Spleen (tissue), 7 donors: ENCODE results near the gene FAM219B.
A peak's percentile ranks its signal among the peaks of the same experiment; 100 is the strongest.

Source experiments
- POLR2A ChIP-seq, 3 donors: fragments of 450-650 bp; IDR thresholded peaks; one replicate each; pipeline ENCODE4 v1.5.1; 2017; ENCODE audit warnings: antibody characterized with exemption in 3 of 3, mild to moderate bottlenecking in 1 of 3
- POLR2AphosphoS5 ChIP-seq, 3 donors: sonication (generic); formaldehyde crosslinking; IDR thresholded peaks; one replicate each; pipeline ENCODE4 v1.5.1; 2017; ENCODE audit warnings: antibody characterized with exemption in 3 of 3
- TF ChIP-seq, protein P1 (sequence below), 11 experiments: fragments of 200-600 bp in 7 of 11; fragments of 450-650 bp in 4 of 11; sonication (generic) in 4 of 11; IDR thresholded peaks in 8 of 11; conservative IDR thresholded peaks in 3 of 11; 1 replicate in 7 of 11; 2 replicates in 4 of 11; pipeline versions ENCODE4 v1.4.0 to v1.8.0; 2016 to 2021; ENCODE audit warnings: antibody characterized with exemption in 11 of 11, inconsistent platforms in 4 of 11, mild to moderate bottlenecking in 1 of 11
- donor health status: DM: no; HTN: no; CAD: no; lungs with moderate emphysema.
- donor health status: DM: no; HTN: no; CAD: no.
- donor health status: DM: no; HTN: no; CAD: no.

DNA sequence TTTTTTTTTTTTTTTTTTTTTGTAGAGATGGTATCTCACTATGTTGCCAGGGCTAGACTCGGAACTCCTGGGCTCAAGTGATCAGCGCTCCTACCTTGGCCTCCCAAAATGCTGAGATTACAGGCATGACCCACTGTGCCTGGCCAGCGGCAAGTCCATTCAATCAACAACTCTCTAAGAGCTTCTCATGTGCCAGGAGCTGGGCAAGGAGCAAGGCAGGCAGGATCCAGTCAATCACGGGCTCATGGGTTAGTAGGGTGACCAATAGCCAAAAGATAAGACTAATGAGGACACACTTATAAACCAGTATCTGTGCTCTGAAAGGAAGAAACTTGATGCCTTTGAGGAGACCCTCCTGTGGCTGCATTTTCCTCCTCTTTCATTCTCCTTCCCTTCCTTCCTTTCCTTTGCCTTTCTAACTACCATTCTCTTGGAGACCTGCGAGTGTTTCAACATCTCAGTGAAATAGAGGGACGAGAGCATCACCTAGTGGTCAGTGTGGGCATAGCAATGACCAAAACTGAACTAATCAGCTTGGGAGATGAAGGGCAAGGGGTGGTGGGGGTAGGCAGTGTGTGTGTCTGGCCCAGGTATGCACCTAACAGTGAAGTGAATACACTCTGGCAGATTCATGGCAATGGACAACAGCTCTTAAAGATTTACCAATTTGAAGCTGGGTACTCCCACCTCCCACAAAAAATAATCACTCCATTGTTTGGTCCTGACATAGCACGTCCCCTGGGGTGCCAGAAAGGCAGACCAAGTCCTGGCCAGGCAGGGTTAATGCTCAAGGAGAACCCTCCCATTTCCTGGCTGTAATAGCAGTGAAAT, 43.6 kb upstream of the FAM219B start:
- TF ChIP-seq, protein P1, sequence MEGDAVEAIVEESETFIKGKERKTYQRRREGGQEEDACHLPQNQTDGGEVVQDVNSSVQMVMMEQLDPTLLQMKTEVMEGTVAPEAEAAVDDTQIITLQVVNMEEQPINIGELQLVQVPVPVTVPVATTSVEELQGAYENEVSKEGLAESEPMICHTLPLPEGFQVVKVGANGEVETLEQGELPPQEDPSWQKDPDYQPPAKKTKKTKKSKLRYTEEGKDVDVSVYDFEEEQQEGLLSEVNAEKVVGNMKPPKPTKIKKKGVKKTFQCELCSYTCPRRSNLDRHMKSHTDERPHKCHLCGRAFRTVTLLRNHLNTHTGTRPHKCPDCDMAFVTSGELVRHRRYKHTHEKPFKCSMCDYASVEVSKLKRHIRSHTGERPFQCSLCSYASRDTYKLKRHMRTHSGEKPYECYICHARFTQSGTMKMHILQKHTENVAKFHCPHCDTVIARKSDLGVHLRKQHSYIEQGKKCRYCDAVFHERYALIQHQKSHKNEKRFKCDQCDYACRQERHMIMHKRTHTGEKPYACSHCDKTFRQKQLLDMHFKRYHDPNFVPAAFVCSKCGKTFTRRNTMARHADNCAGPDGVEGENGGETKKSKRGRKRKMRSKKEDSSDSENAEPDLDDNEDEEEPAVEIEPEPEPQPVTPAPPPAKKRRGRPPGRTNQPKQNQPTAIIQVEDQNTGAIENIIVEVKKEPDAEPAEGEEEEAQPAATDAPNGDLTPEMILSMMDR (IDR thresholded peaks at IDR 0.05 in 8 of 11, conservative IDR thresholded peaks at IDR 0.05 in 3 of 11), result peak; percentile 90 to 99 (median 94)
- TF ChIP-seq POLR2AphosphoS5 (IDR thresholded peaks at IDR 0.05), result peak in 1 of 3 donors; percentile 24
- TF ChIP-seq POLR2A (IDR thresholded peaks at IDR 0.05), result no peak
